Measurements from ENCODE around the gene DIP2B. TPM values are rescaled to one million over a fixed set of nuclear protein-coding genes. Genes with fewer than 3 reads are reported as not detected.

DIP2B gene
- total RNA-seq, 1 donor from 2014 or later, result 24.0 TPM

DNA sequence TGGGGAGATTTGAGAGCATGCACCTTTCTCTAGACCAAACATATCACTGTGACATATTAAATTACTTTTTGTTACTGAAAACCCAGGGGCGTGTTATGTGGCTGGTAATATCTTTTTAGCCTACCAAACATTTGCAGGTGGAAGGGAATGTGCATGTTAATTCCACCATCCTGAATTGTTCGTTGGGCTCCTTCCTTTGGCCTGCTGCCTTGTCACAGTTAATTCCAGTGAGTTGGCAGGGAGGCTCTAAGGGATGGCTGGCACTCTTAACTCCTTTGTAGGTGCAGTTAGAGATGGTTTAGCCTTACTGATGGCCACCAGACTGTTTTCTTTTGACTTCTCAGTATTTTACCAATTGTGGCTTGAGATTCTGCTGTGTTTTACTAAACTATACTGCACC lies 64.5 kb downstream of the DIP2B start:
- no peak overlapping the region for H3K4me3 ChIP-seq (ENCODE audit: low read length in 3 of 3)
- H3K27ac ChIP-seq (ENCODE audit: low read depth, low read length), result no peak overlapping the region
- no peaks in the 10 kb centered on the region for H3K27me3 ChIP-seq (ENCODE audit: control insufficient read depth in 3 of 3, insufficient read depth in 3 of 3, low read length in 3 of 3)
- H3K36me3 ChIP-seq (ENCODE audit: control insufficient read depth in 3 of 3, insufficient read depth in 3 of 3, low read length in 3 of 3), result no peaks in the 10 kb centered on the region
- H3K4me1 ChIP-seq (ENCODE audit: control insufficient read depth in 3 of 3, insufficient read depth in 3 of 3, low read length in 3 of 3), result peaks cover 15 to 28% (median 28%) of the 10 kb centered on the region in 3 donors
- H3K9me3 ChIP-seq (ENCODE audit: control insufficient read depth in 3 of 3, low read length in 3 of 3), result no peaks in the 10 kb centered on the region
- H3K9ac ChIP-seq (ENCODE audit: low read depth in 1 of 3, low read length in 3 of 3), result no peak overlapping the region

DNA sequence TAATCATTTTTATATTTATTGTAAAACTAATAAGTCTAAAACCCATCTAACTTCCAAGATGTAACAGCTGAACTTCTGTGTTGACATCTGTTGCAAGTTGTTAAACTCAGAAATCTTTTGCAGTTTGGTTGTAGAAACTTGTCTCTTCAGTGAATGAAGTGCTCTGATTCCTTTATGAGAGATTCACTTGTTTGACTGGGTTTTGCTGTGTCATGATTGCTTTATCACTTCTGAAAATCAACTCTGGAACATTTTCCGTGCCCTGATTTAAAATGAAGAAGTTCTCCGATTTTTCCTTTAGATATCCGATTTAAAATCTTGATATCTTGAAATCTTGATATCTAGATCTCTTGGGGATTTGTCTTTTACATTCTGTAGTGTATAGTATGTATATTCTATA lies 65.1 kb downstream of the DIP2B start:
- H3K27me3 ChIP-seq (ENCODE audit: control insufficient read depth in 3 of 3, insufficient read depth in 3 of 3, low read length in 3 of 3), result no peaks in the 10 kb centered on the region
- H3K4me3 ChIP-seq (ENCODE audit: low read length in 3 of 3), result no peak overlapping the region
- no peaks in the 10 kb centered on the region for H3K36me3 ChIP-seq (ENCODE audit: control insufficient read depth in 3 of 3, insufficient read depth in 3 of 3, low read length in 3 of 3)
- H3K4me1 ChIP-seq (ENCODE audit: control insufficient read depth in 3 of 3, insufficient read depth in 3 of 3, low read length in 3 of 3), result peaks cover 20 to 34% (median 31%) of the 10 kb centered on the region in 3 donors
- no peaks in the 10 kb centered on the region for H3K9me3 ChIP-seq (ENCODE audit: control insufficient read depth in 3 of 3, low read length in 3 of 3)
- H3K27ac ChIP-seq (ENCODE audit: low read depth, low read length), result no peak overlapping the region
- H3K9ac ChIP-seq (ENCODE audit: low read depth in 1 of 3, low read length in 3 of 3), result no peak overlapping the region

DNA sequence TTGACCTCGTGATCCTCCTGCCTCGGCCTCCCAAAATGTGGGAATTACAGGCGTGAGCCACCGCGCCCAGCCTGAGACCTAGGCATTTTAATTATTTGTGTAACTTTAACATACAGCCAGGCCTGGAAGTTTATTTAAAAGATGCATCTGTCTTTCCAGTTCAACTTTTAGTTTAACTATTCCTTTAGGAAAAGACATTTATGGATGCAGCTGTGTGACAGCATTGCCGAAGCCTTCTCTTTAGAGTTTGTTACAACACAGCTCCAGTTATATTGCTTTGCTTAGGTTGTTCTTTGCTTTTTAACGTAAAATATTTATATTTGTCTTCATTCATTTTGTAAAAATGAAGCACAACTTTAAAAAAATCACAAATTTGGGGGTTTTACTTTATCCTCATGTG lies 67.0 kb downstream of the DIP2B start:
- Histone ChIP-seq H3K27ac (ENCODE audit: low read depth, low read length) (no peak overlapping the region), H3K4me3 (ENCODE audit: low read length in 3 of 3) (no peak overlapping the region), H3K9me3 (ENCODE audit: control insufficient read depth in 3 of 3, low read length in 3 of 3) (no peaks in the 10 kb centered on the region), H3K9ac (ENCODE audit: low read depth in 1 of 3, low read length in 3 of 3) (no peak overlapping the region), H3K4me1 (ENCODE audit: control insufficient read depth in 3 of 3, insufficient read depth in 3 of 3, low read length in 3 of 3) (peaks cover 27 to 39% (median 37%) of the 10 kb centered on the region in 3 donors), H3K36me3 (ENCODE audit: control insufficient read depth in 3 of 3, insufficient read depth in 3 of 3, low read length in 3 of 3) (no peaks in the 10 kb centered on the region), H3K27me3 (ENCODE audit: control insufficient read depth in 3 of 3, insufficient read depth in 3 of 3, low read length in 3 of 3) (no peaks in the 10 kb centered on the region)

DNA sequence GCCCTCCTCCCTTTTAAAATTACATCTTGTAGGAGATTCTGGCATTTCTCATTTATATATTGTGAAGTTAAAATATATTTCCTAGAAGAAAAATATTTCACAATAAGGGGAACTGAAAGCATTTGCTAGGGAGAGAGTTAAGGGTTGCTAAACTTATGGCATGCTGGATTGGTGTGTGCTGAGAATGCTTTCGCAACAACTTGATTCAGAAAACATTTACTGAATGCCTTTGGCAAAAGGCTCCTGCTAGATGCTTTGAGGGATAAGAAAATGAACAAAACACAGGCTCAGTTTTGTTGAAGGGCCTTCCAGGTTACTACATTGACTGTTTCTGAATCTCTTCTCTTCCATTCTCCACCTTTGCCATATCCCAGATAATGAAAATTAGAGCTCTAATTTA lies 67.5 kb downstream of the DIP2B start:
- Histone ChIP-seq H3K4me3 (ENCODE audit: low read length in 3 of 3) (no peak overlapping the region), H3K27ac (ENCODE audit: low read depth, low read length) (peak overlapping the region; percentile 37), H3K9ac (ENCODE audit: low read depth in 1 of 3, low read length in 3 of 3) (no peak overlapping the region), H3K9me3 (ENCODE audit: control insufficient read depth in 3 of 3, low read length in 3 of 3) (no peaks in the 10 kb centered on the region), H3K36me3 (ENCODE audit: control insufficient read depth in 3 of 3, insufficient read depth in 3 of 3, low read length in 3 of 3) (no peaks in the 10 kb centered on the region), H3K27me3 (ENCODE audit: control insufficient read depth in 3 of 3, insufficient read depth in 3 of 3, low read length in 3 of 3) (no peaks in the 10 kb centered on the region), H3K4me1 (ENCODE audit: control insufficient read depth in 3 of 3, insufficient read depth in 3 of 3, low read length in 3 of 3) (peaks cover 27 to 39% (median 37%) of the 10 kb centered on the region in 3 donors)

DNA sequence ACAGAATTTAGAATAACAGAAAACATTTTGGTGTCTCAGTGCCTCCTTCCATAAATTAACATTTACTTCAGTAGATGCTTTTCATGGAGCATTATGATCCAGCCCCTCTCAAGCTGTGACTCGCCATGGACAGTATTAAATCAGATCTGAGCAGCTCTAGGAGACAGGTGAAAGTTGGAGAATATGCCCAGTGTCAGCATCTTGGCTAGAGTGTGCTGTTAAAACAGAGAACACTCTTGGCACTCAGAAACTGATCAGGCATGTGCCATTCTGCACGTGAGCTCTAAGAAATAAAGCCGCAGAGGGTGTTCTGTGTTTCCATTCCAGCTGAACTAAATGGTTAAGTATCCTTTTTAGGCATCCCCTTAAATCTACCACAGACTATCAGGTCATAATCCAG lies 68.0 kb downstream of the DIP2B start:
- peak overlapping the region; percentile 37 for H3K27ac ChIP-seq (ENCODE audit: low read depth, low read length)
- no peaks in the 10 kb centered on the region for H3K27me3 ChIP-seq (ENCODE audit: control insufficient read depth in 3 of 3, insufficient read depth in 3 of 3, low read length in 3 of 3)
- peaks cover 27 to 39% (median 37%) of the 10 kb centered on the region in 3 donors for H3K4me1 ChIP-seq (ENCODE audit: control insufficient read depth in 3 of 3, insufficient read depth in 3 of 3, low read length in 3 of 3)
- H3K9me3 ChIP-seq (ENCODE audit: control insufficient read depth in 3 of 3, low read length in 3 of 3), result no peaks in the 10 kb centered on the region
- no peak overlapping the region for H3K9ac ChIP-seq (ENCODE audit: low read depth in 1 of 3, low read length in 3 of 3)
- H3K36me3 ChIP-seq (ENCODE audit: control insufficient read depth in 3 of 3, insufficient read depth in 3 of 3, low read length in 3 of 3), result no peaks in the 10 kb centered on the region
- no peak overlapping the region for H3K4me3 ChIP-seq (ENCODE audit: low read length in 3 of 3)

DNA sequence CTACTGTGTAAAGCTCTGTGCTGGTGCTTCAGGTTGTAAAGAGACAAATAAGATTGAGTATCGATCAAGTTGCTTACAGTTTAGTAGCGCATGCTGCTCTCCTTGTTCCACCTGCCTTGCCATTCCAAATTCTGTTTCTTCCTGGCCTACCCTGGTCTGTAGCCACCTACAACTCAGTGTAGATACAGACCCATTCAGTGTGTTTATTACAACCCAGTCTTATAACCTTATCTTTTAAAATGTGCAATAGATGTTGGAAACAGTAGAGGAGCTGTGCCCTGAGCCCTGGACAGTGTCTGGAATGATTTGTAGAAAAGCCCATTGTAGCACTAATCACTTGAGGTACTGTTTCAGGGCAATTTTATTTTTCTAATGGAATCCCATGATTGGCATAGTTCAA lies 68.5 kb downstream of the DIP2B start:
- Histone ChIP-seq H3K4me3 (ENCODE audit: low read length in 3 of 3) (no peak overlapping the region), H3K27ac (ENCODE audit: low read depth, low read length) (peak overlapping the region; percentile 37), H3K36me3 (ENCODE audit: control insufficient read depth in 3 of 3, insufficient read depth in 3 of 3, low read length in 3 of 3) (no peaks in the 10 kb centered on the region), H3K27me3 (ENCODE audit: control insufficient read depth in 3 of 3, insufficient read depth in 3 of 3, low read length in 3 of 3) (no peaks in the 10 kb centered on the region), H3K9me3 (ENCODE audit: control insufficient read depth in 3 of 3, low read length in 3 of 3) (no peaks in the 10 kb centered on the region), H3K9ac (ENCODE audit: low read depth in 1 of 3, low read length in 3 of 3) (no peak overlapping the region), H3K4me1 (ENCODE audit: control insufficient read depth in 3 of 3, insufficient read depth in 3 of 3, low read length in 3 of 3) (peaks cover 24 to 35% (median 33%) of the 10 kb centered on the region in 3 donors)

DNA sequence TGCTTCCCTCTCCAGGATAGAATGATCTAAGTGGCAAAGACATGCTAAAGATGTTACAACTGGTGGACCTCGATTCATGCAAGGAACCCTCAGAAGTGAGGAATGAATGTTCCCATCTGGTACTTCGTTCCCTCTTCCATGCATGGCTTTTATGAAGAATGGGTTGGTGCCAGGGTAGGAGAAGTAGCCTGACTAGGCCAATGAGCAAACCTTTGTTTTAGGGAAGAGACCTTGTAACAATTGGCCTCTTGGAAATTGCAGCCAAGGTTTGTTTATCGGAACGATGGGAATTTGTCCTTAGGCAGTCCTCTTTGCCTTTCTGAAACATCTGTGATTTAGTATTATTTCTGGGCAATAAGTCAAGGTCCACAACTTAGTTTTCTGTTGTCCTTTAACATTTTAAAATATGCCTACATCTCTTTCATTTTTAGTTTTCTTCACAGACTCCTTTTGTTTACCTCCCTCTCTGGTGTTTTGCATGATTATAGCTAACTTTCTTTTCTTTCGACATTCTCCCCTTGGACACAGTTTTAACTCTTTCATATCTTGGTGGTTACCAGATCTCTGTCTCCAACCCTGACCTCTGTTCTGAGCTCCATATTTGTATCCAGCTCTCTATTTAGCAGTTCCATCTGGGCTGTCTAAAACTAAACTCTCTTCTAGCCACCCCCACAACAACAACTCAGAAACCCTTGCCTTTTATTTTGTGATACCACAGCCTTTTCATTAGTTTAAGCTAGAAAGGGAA lies 70.0 kb downstream of the DIP2B start:
- H3K27ac ChIP-seq (ENCODE audit: low read depth, low read length), result no peak overlapping the region
- no peak overlapping the region for H3K9ac ChIP-seq (ENCODE audit: low read depth in 1 of 3, low read length in 3 of 3)
- no peaks in the 10 kb centered on the region for H3K27me3 ChIP-seq (ENCODE audit: control insufficient read depth in 3 of 3, insufficient read depth in 3 of 3, low read length in 3 of 3)
- peaks cover 23 to 29% (median 26%) of the 10 kb centered on the region in 3 donors for H3K4me1 ChIP-seq (ENCODE audit: control insufficient read depth in 3 of 3, insufficient read depth in 3 of 3, low read length in 3 of 3)
- H3K9me3 ChIP-seq (ENCODE audit: control insufficient read depth in 3 of 3, low read length in 3 of 3), result no peaks in the 10 kb centered on the region
- no peaks in the 10 kb centered on the region for H3K36me3 ChIP-seq (ENCODE audit: control insufficient read depth in 3 of 3, insufficient read depth in 3 of 3, low read length in 3 of 3)
- H3K4me3 ChIP-seq (ENCODE audit: low read length in 3 of 3), result peak overlapping the region in 1 of 3 donors; percentile 39

DNA sequence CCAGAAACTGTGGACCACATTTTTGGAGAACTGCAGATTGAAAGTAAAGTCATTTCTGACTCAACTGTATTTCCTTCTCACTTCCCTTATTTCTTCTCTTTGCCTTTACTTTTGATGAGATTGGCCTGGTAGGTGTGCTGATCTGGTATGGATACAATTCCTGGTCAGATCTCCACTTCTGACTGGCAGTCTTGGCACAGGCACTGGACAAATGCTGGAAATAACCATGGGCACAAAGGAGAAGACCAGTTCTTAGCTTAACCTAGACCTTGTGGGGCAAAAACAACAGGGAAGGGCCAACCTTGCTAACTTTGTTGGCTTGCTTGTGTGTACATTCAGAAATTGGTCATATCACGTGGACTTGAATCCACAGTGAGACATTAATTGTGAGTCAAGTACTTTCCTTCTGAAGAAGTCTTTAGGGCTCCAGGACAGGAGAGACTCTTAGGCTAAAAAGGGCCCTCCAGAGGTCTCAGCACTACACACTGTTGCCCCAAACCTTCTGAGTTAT lies 75.0 kb downstream of the DIP2B start:
- Histone ChIP-seq H3K4me3 (ENCODE audit: low read length in 3 of 3) (no peak overlapping the region), H3K9ac (ENCODE audit: low read depth in 1 of 3, low read length in 3 of 3) (no peak overlapping the region)

DNA sequence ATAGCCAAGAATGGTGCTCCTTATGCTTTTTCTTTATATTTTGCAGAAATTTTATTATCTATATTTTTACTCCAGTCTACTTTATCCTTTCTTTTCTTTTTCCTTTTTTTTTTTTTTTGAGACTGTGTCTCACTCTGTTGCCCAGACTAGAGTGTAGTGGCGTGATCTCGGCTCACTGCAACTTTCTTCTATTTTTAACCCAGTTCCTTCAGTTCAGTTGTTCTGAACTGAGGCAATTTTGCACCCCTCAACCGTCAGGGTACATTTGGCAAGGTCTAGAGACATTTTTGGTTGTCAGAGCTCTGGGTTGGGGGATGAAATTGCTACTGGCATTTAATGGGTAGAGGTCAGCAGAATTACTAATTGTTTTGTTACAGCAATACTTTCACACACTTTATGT lies 75.7 kb downstream of the DIP2B start:
- Histone ChIP-seq H3K9me3 (ENCODE audit: control insufficient read depth in 3 of 3, low read length in 3 of 3) (no peaks in the 10 kb centered on the region), H3K4me3 (ENCODE audit: low read length in 3 of 3) (no peak overlapping the region), H3K27ac (ENCODE audit: low read depth, low read length) (no peak overlapping the region), H3K27me3 (ENCODE audit: control insufficient read depth in 3 of 3, insufficient read depth in 3 of 3, low read length in 3 of 3) (no peaks in the 10 kb centered on the region), H3K9ac (ENCODE audit: low read depth in 1 of 3, low read length in 3 of 3) (no peak overlapping the region), H3K36me3 (ENCODE audit: control insufficient read depth in 3 of 3, insufficient read depth in 3 of 3, low read length in 3 of 3) (peaks cover 0 to 5% (median 0%) of the 10 kb centered on the region in 3 donors), H3K4me1 (ENCODE audit: control insufficient read depth in 3 of 3, insufficient read depth in 3 of 3, low read length in 3 of 3) (peaks cover 6 to 12% (median 7%) of the 10 kb centered on the region in 3 donors)

More for the DNA sequence above, 75.0 kb downstream of the DIP2B start:
- peaks cover 8 to 15% (median 12%) of the 10 kb centered on the region in 3 donors for H3K4me1 ChIP-seq (ENCODE audit: control insufficient read depth in 3 of 3, insufficient read depth in 3 of 3, low read length in 3 of 3)
- H3K27me3 ChIP-seq (ENCODE audit: control insufficient read depth in 3 of 3, insufficient read depth in 3 of 3, low read length in 3 of 3), result no peaks in the 10 kb centered on the region
- H3K9me3 ChIP-seq (ENCODE audit: control insufficient read depth in 3 of 3, low read length in 3 of 3), result no peaks in the 10 kb centered on the region
- no peak overlapping the region for H3K27ac ChIP-seq (ENCODE audit: low read depth, low read length)
- peaks cover 0 to 5% (median 0%) of the 10 kb centered on the region in 3 donors for H3K36me3 ChIP-seq (ENCODE audit: control insufficient read depth in 3 of 3, insufficient read depth in 3 of 3, low read length in 3 of 3)

Data from skeletal muscle tissue (tissue), 4 donors.